Natural killer cell (primary cell): Measurements from ENCODE around the gene DDB1. TPM values are rescaled to one million over a fixed set of nuclear protein-coding genes. Genes with fewer than 3 reads are reported as not detected.

Source experiments
- ATAC-seq, 3 donors: fragments of 150-1000 bp in 2 of 3; fragments of 200-7000 bp in 1 of 3; cut with Tn5 transposase; 1 replicate in 1 of 3; 2 replicates in 2 of 3; pipeline ENCODE4 v1.10.0; 2021; ENCODE audit warnings: mild to moderate bottlenecking in 2 of 3, moderate library complexity in 2 of 3
- DNase-seq, 2 donors: peaks; one replicate each; pipeline versions ENCODE4 v3.0.0 to v3.0.0-alpha.2; 2013 to 2021; ENCODE audit warnings: mixed read lengths in 1 of 2
- H3K27ac ChIP-seq: one replicate; pipeline ENCODE4 v1.5.1; 2013; ENCODE audit warnings: mild to moderate bottlenecking, low read length
- H3K27me3 ChIP-seq: one replicate; pipeline ENCODE4 v1.6.1; 2013; ENCODE audit warnings: low read length; ENCODE audit not compliant: control insufficient read depth, insufficient read depth
- H3K36me3 ChIP-seq: one replicate; pipeline ENCODE4 v1.6.1; 2013; ENCODE audit warnings: low read length; ENCODE audit not compliant: control insufficient read depth, insufficient read depth
- H3K4me1 ChIP-seq: one replicate; pipeline ENCODE4 v1.6.1; 2013; ENCODE audit warnings: low read length; ENCODE audit not compliant: control insufficient read depth, insufficient read depth
- H3K4me3 ChIP-seq: one replicate; pipeline ENCODE4 v1.5.1; 2013; ENCODE audit warnings: low read length
- H3K9me3 ChIP-seq: one replicate; pipeline ENCODE4 v1.6.1; 2013; ENCODE audit warnings: low read length; ENCODE audit not compliant: control insufficient read depth, insufficient read depth
- H3K27ac Mint-ChIP-seq, 2 donors: one replicate each; pipeline ENCODE4 v1.8.0; 2022; ENCODE audit warnings: mild to moderate bottlenecking in 2 of 2, mixed read lengths in 2 of 2, moderate library complexity in 1 of 2
- H3K27me3 Mint-ChIP-seq, 2 donors: one replicate each; pipeline ENCODE4 v1.8.0; 2022; ENCODE audit warnings: low read depth in 2 of 2, mixed read lengths in 2 of 2
- H3K36me3 Mint-ChIP-seq: one replicate; pipeline ENCODE4 v1.8.0; 2022; ENCODE audit warnings: mixed read lengths
- H3K4me1 Mint-ChIP-seq, 2 donors: one replicate each; pipeline ENCODE4 v1.8.0; 2022; ENCODE audit warnings: mixed read lengths in 2 of 2
- H3K4me3 Mint-ChIP-seq: one replicate; pipeline ENCODE4 v1.8.0; 2022; ENCODE audit warnings: mild to moderate bottlenecking, moderate library complexity, mixed read lengths
- H3K9me3 Mint-ChIP-seq, 2 donors: one replicate each; pipeline ENCODE4 v1.8.0; 2022; ENCODE audit warnings: mixed read lengths in 2 of 2
- CTCF ChIP-seq: fragments of 200-600 bp; IDR thresholded peaks from one replicate; pipeline ENCODE4 v1.8.0; 2022; ENCODE audit warnings: antibody characterized with exemption
- WGBS: methylation state at CpG from one replicate; pipeline ENCODE4 v1.1.7; 2013; ENCODE audit warnings: missing lambda C conversion rate; ENCODE audit not compliant: insufficient coverage; 5-methylcytosine and 5-hydroxymethylcytosine counted together
- intact Hi-C: fragments of 100-400 bp; cut with micrococcal nuclease; formaldehyde crosslinking; loops from one replicate; pipeline ENCODE4 v1.14.2; 2022
- total RNA-seq, 4 donors: library from RNA; stranded (reverse); fragments of 120-200 nt in 1 of 4; gene quantifications; one replicate each; pipeline versions ENCODE4 v1.2.3 to v1.2.4, GENCODE V29; 2013 to 2022

DDB1 gene
- total RNA-seq, 3 donors from 2014 or later (not counting 1 experiment from before 2014, with no cell fraction given), result 170 to 233 (median 229) TPM

GRCh38 chr11:61268588-61269250 is 64.2 kb downstream of the DDB1 start:
- no peak for TF ChIP-seq CTCF
- Histone ChIP-seq H3K4me3 (no peak overlapping the region), H3K9me3 (no peaks in the 10 kb centered on the region), H3K4me1 (no peaks in the 10 kb centered on the region), H3K27ac (no peak overlapping the region), H3K27me3 (no peaks in the 10 kb centered on the region), H3K36me3 (no peaks in the 10 kb centered on the region)
- Mint-ChIP-seq H3K36me3 (no peaks in the 10 kb centered on the region), H3K27ac (no peak overlapping the region), H3K27me3 (no peaks in the 10 kb centered on the region), H3K9me3 (no peaks in the 10 kb centered on the region), H3K4me1 (no peaks in the 10 kb centered on the region), H3K4me3 (no peak overlapping the region)
- intact Hi-C loops, result no loop called here
- 94% methylated on average over 15 of the region's 15 CpGs for WGBS
- DNase-seq, result no peak
- no peak for ATAC-seq

- Mint-ChIP-seq H3K4me3 (no peak overlapping the region), H3K27me3 (no peaks in the 10 kb centered on the region), H3K36me3 (no peaks in the 10 kb centered on the region), H3K4me1 (no peaks in the 10 kb centered on the region), H3K9me3 (no peaks in the 10 kb centered on the region), H3K27ac (no peak overlapping the region)
- H3K4me1 ChIP-seq, result no peaks in the 10 kb centered on the region
- WGBS, result 84% methylated on average over 6 of the region's 6 CpGs
- ATAC-seq, result no peak
- TF ChIP-seq CTCF, result no peak
- intact Hi-C loops, result no loop called here
- H3K9me3 ChIP-seq, result no peaks in the 10 kb centered on the region
- no peaks in the 10 kb centered on the region for H3K27me3 ChIP-seq
- no peaks in the 10 kb centered on the region for H3K36me3 ChIP-seq
- DNase-seq, result no peak
- no peak overlapping the region for H3K27ac ChIP-seq
- H3K4me3 ChIP-seq, result no peak overlapping the region
Measured at GRCh38 chr11:61267437-61267841, 65.5 kb downstream of the DDB1 start.

GRCh38 chr11:61266602-61267001 is 66.3 kb downstream of the DDB1 start:
- intact Hi-C loops, result no loop called here
- H3K27me3 ChIP-seq, result no peaks in the 10 kb centered on the region
- H3K9me3 ChIP-seq, result no peaks in the 10 kb centered on the region
- Mint-ChIP-seq H3K4me1 (no peaks in the 10 kb centered on the region), H3K27ac (no peak overlapping the region), H3K4me3 (no peak overlapping the region), H3K36me3 (no peaks in the 10 kb centered on the region), H3K9me3 (no peaks in the 10 kb centered on the region), H3K27me3 (no peaks in the 10 kb centered on the region)
- DNase-seq (no peak), ATAC-seq (no peak)
- H3K4me3 ChIP-seq, result no peak overlapping the region
- H3K4me1 ChIP-seq, result no peaks in the 10 kb centered on the region
- H3K36me3 ChIP-seq, result no peaks in the 10 kb centered on the region
- H3K27ac ChIP-seq, result no peak overlapping the region
- 91% methylated on average over 4 of the region's 4 CpGs for WGBS
- TF ChIP-seq CTCF, result no peak

- Histone ChIP-seq H3K4me1 (no peaks in the 10 kb centered on the region), H3K36me3 (no peaks in the 10 kb centered on the region), H3K27ac (no peak overlapping the region), H3K4me3 (no peak overlapping the region), H3K27me3 (no peaks in the 10 kb centered on the region), H3K9me3 (no peaks in the 10 kb centered on the region)
- Mint-ChIP-seq H3K9me3 (no peaks in the 10 kb centered on the region), H3K27ac (no peak overlapping the region), H3K27me3 (peaks cover 0 to 2% of the 10 kb centered on the region in 2 donors), H3K4me3 (no peak overlapping the region), H3K36me3 (no peaks in the 10 kb centered on the region), H3K4me1 (no peaks in the 10 kb centered on the region)
- DNase-seq (no peak), ATAC-seq (no peak)
- TF ChIP-seq CTCF, result no peak
- 91% methylated on average over 14 of the region's 14 CpGs for WGBS
- intact Hi-C loops, result no loop called here
Measured at GRCh38 chr11:61265357-61265756, 67.5 kb downstream of the DDB1 start.
